ENCODE results near the gene GABRE.
"Not testable (repeated sequence)": the region's sequence is repeated elsewhere in the genome, so short reads cannot be mapped to it uniquely, and the experiment has no call there.

The GABRE gene

DNA sequence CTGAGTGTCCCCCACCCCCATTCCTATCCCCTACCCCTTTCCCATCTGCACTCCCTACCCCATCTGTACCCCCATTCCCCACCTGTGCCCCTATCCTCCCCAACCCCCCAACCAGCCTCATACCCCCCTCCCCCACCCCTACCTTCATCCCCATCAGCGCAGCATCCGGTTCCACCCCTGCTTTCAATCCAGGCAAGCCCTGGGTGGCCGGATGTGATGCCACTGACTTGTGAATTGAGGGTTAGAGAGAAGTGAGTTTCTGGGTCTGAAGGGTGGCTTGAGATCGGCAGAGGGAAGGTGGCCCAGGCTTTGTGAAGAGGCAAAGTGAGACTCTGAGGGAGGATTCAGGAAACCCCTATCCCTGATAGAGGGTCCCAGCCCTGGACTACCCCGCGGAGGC lies 53.9 kb downstream of the GABRE start:
- no peaks in the 10 kb centered on the region for H3K79me2 ChIP-seq (ENCODE audit: insufficient read depth, low read length)
- no peaks in the 10 kb centered on the region for H3K4me1 ChIP-seq (ENCODE audit: insufficient read depth, low read length, severe bottlenecking)
- H3K4me3 ChIP-seq (ENCODE audit: low read depth, low read length, poor library complexity, severe bottlenecking), result no peak overlapping the region
- H3K9me2 ChIP-seq (ENCODE audit: low read depth, low read length), result no peaks in the 10 kb centered on the region
- H4K20me1 ChIP-seq (ENCODE audit: insufficient read depth, low read length), result no peaks in the 10 kb centered on the region
- no peaks in the 10 kb centered on the region for H3K27me3 ChIP-seq (ENCODE audit: insufficient read depth, low read length)
- no peak overlapping the region for H3K27ac ChIP-seq (ENCODE audit: low read depth, low read length, poor library complexity, severe bottlenecking)
- H3K9ac ChIP-seq (ENCODE audit: low read length), result no peak overlapping the region
- no peaks in the 10 kb centered on the region for H3K36me3 ChIP-seq (ENCODE audit: insufficient read depth, low read length)
- H3F3A ChIP-seq (ENCODE audit: insufficient read depth, low read length), result no peaks in the 10 kb centered on the region
- no peaks in the 10 kb centered on the region for H3K9me3 ChIP-seq (ENCODE audit: low read length)
- H3K4me2 ChIP-seq (ENCODE audit: low read length), result no peak overlapping the region
- TF ChIP-seq EZH2 (IDR thresholded peaks at IDR 0.05; ENCODE audit: borderline replicate concordance, low read length), result no peak
- TF ChIP-seq, protein P1, sequence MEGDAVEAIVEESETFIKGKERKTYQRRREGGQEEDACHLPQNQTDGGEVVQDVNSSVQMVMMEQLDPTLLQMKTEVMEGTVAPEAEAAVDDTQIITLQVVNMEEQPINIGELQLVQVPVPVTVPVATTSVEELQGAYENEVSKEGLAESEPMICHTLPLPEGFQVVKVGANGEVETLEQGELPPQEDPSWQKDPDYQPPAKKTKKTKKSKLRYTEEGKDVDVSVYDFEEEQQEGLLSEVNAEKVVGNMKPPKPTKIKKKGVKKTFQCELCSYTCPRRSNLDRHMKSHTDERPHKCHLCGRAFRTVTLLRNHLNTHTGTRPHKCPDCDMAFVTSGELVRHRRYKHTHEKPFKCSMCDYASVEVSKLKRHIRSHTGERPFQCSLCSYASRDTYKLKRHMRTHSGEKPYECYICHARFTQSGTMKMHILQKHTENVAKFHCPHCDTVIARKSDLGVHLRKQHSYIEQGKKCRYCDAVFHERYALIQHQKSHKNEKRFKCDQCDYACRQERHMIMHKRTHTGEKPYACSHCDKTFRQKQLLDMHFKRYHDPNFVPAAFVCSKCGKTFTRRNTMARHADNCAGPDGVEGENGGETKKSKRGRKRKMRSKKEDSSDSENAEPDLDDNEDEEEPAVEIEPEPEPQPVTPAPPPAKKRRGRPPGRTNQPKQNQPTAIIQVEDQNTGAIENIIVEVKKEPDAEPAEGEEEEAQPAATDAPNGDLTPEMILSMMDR (IDR thresholded peaks at IDR 0.05; ENCODE audit: low read length), result no peak
- H2AFZ ChIP-seq (ENCODE audit: low read length), result no peak overlapping the region

DNA sequence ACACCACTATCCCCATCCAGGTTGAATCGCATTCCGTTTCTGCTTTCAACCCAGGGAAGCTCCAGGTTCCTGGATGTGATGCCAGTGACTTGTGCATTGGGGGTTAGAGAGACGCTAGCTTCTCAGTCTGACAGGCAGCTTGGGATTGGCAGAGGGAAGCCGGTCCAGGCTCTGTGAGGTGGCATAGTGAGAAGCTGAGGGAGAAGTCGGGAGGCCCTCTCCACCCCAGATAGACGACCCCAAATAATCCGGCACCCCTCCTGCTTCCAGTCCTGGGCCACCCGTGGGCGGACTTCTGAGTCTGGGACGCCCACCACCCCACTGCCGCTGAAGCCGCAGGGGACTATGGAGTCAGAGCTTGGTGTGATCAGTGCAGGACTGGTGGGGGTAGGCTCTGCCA lies 54.4 kb downstream of the GABRE start:
- no peak overlapping the region for H3K4me2 ChIP-seq (ENCODE audit: low read length)
- no peak overlapping the region for H3K27ac ChIP-seq (ENCODE audit: low read depth, low read length, poor library complexity, severe bottlenecking)
- TF ChIP-seq, protein P1 (IDR thresholded peaks at IDR 0.05; ENCODE audit: low read length), result no peak
- TF ChIP-seq EZH2 (IDR thresholded peaks at IDR 0.05; ENCODE audit: borderline replicate concordance, low read length), result no peak
- H3K79me2 ChIP-seq (ENCODE audit: insufficient read depth, low read length), result no peaks in the 10 kb centered on the region
- no peaks in the 10 kb centered on the region for H3F3A ChIP-seq (ENCODE audit: insufficient read depth, low read length)
- no peak overlapping the region for H3K9ac ChIP-seq (ENCODE audit: low read length)
- no peak overlapping the region for H2AFZ ChIP-seq (ENCODE audit: low read length)
- no peaks in the 10 kb centered on the region for H3K4me1 ChIP-seq (ENCODE audit: insufficient read depth, low read length, severe bottlenecking)
- H3K4me3 ChIP-seq (ENCODE audit: low read depth, low read length, poor library complexity, severe bottlenecking), result no peak overlapping the region
- H3K36me3 ChIP-seq (ENCODE audit: insufficient read depth, low read length), result no peaks in the 10 kb centered on the region
- no peaks in the 10 kb centered on the region for H3K9me2 ChIP-seq (ENCODE audit: low read depth, low read length)
- no peaks in the 10 kb centered on the region for H3K9me3 ChIP-seq (ENCODE audit: low read length)
- H3K27me3 ChIP-seq (ENCODE audit: insufficient read depth, low read length), result no peaks in the 10 kb centered on the region
- no peaks in the 10 kb centered on the region for H4K20me1 ChIP-seq (ENCODE audit: insufficient read depth, low read length)

DNA sequence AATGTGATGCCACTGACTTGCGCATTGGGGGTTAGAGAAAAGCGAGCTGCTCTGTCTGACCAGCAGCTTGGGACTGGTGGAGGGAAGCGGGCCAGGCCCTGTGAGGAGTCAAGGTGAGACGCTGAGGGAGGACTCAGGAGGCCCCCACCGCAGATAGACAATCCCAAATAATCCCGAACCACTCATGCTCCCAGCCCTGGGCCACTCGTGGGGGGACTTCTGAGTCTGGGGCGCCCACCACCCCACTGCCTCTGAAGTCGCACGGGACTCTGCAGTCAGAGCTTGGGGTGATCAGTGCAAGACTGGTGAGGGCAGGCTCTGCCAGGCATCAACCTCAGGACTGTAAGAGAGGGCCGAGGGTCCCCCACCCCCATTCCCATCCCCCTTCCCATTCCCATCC lies 54.9 kb downstream of the GABRE start:
- no peak for TF ChIP-seq EZH2 (IDR thresholded peaks at IDR 0.05; ENCODE audit: borderline replicate concordance, low read length)
- TF ChIP-seq, protein P1 (IDR thresholded peaks at IDR 0.05; ENCODE audit: low read length), result no peak
- no peaks in the 10 kb centered on the region for H3K36me3 ChIP-seq (ENCODE audit: insufficient read depth, low read length)

GRCh38 chrX:151918736-151919135 lies 55.7 kb downstream of the GABRE start:
- H3K27me3 ChIP-seq (ENCODE audit: insufficient read depth, low read length); H3K36me3 ChIP-seq (ENCODE audit: insufficient read depth, low read length); H3K9me3 ChIP-seq (ENCODE audit: low read length); H4K20me1 ChIP-seq (ENCODE audit: insufficient read depth, low read length); H3K9me2 ChIP-seq (ENCODE audit: low read depth, low read length); H2AFZ ChIP-seq (ENCODE audit: low read length); H3K4me2 ChIP-seq (ENCODE audit: low read length); H3K79me2 ChIP-seq (ENCODE audit: insufficient read depth, low read length); H3F3A ChIP-seq (ENCODE audit: insufficient read depth, low read length); H3K9ac ChIP-seq (ENCODE audit: low read length); H3K4me3 ChIP-seq (ENCODE audit: low read depth, low read length, poor library complexity, severe bottlenecking); H3K27ac ChIP-seq (ENCODE audit: low read depth, low read length, poor library complexity, severe bottlenecking); H3K4me1 ChIP-seq (ENCODE audit: insufficient read depth, low read length, severe bottlenecking): not testable (repeated sequence)

More for the DNA sequence above, 54.9 kb downstream of the GABRE start:
- Histone ChIP-seq H3K4me2 (ENCODE audit: low read length) (no peak overlapping the region), H3K4me3 (ENCODE audit: low read depth, low read length, poor library complexity, severe bottlenecking) (no peak overlapping the region), H3F3A (ENCODE audit: insufficient read depth, low read length) (no peaks in the 10 kb centered on the region), H3K79me2 (ENCODE audit: insufficient read depth, low read length) (no peaks in the 10 kb centered on the region), H3K27me3 (ENCODE audit: insufficient read depth, low read length) (no peaks in the 10 kb centered on the region), H3K9me2 (ENCODE audit: low read depth, low read length) (no peaks in the 10 kb centered on the region), H3K4me1 (ENCODE audit: insufficient read depth, low read length, severe bottlenecking) (no peaks in the 10 kb centered on the region), H2AFZ (ENCODE audit: low read length) (no peak overlapping the region), H3K9me3 (ENCODE audit: low read length) (no peaks in the 10 kb centered on the region), H3K9ac (ENCODE audit: low read length) (no peak overlapping the region), H4K20me1 (ENCODE audit: insufficient read depth, low read length) (no peaks in the 10 kb centered on the region), H3K27ac (ENCODE audit: low read depth, low read length, poor library complexity, severe bottlenecking) (no peak overlapping the region)
